Pancreas (tissue), 10 donors: ENCODE results near the gene SLC29A3. TPM values are rescaled to one million over a fixed set of nuclear protein-coding genes. Genes with fewer than 3 reads are reported as not detected.

Source experiments
- ATAC-seq, 4 donors: fragments of 200-7000 bp; cut with Tn5 transposase; one replicate each; pipeline versions ENCODE4 v1.8.0 to v1.9.1; 2020; ENCODE audit warnings: mild to moderate bottlenecking in 4 of 4, moderate library complexity in 4 of 4
- DNase-seq, 6 donors: peaks; one replicate each; pipeline ENCODE4 v3.0.0-alpha.2; 2020
- FAIRE-seq: peaks from 2 replicates; lab custom pipeline; 2012; peaks lifted over from hg19 to GRCh38; lab: Jason Lieb, UNC
- H3K27ac ChIP-seq, 4 donors: fragments of 200-600 bp; sonication (generic); 1 replicate in 3 of 4; 2 replicates in 1 of 4; pipeline versions ENCODE4 v1.5.0 to v1.8.0; 2020
- H3K27me3 ChIP-seq, 4 donors: fragments of 200-600 bp; one replicate each; pipeline ENCODE4 v1.8.0; 2021
- H3K36me3 ChIP-seq, 3 donors: fragments of 200-600 bp; sonication (generic) in 1 of 3; one replicate each; pipeline versions ENCODE4 v1.5.0 to v1.8.0; 2020 to 2021
- H3K4me1 ChIP-seq, 3 donors: fragments of 200-600 bp; one replicate each; pipeline ENCODE4 v1.8.0; 2021
- H3K4me3 ChIP-seq, 4 donors: fragments of 200-600 bp; sonication (generic) in 2 of 4; one replicate each; pipeline versions ENCODE4 v1.5.0 to v1.8.0; 2020 to 2021
- H3K9me3 ChIP-seq, 4 donors: fragments of 200-600 bp; one replicate each; pipeline ENCODE4 v1.8.0; 2021
- WGBS, 2 donors: extraction: QIAGEN DNeasy Blood & Tissue Kit; methylation state at CpG; one replicate each; pipeline ENCODE4 v1.1.7; 2013; 5-methylcytosine and 5-hydroxymethylcytosine counted together
- intact Hi-C, 3 donors: fragments of 100-400 bp; cut with DNase I; formaldehyde crosslinking; loops; one replicate each; pipeline versions ENCODE4 v1.11.1 to v1.14.2; 2022
- polyA plus RNA-seq, 2 donors: library from polyadenylated mRNA; stranded (reverse); fragments of 200-250 nt; gene quantifications; one replicate each; pipeline ENCODE4 v1.2.3, GENCODE V29; 2013
- total RNA-seq, 6 donors: library from RNA; stranded (reverse); fragmentation: NEBNext Ultra II Directional in 4 of 6; extraction: Animal tissue kit (Norgen Biotek cat#: 25700) in 4 of 6; gene quantifications; one replicate each; pipeline versions ENCODE4 v1.2.1 to v1.2.4, GENCODE V29; 2021 to 2023
- TF ChIP-seq, protein P1 (sequence below), 4 donors: fragments of 200-600 bp; sonication (generic) in 3 of 4; IDR thresholded peaks; one replicate each; pipeline versions ENCODE4 v1.5.0 to v1.8.0; 2021; ENCODE audit warnings: antibody characterized with exemption in 4 of 4
- donor health status: healthy with polysubstance abuse.
- donor health status: DM: no; HTN: no; CAD: no; lungs with moderate emphysema.
- donor health status: DM: no; HTN: no; CAD: no.
- donor health status: control.
- donor health status: control.
- donor health status: Bipolar disorder and iron deficiency.
- donor health status: DM: yes; HTN: yes; CAD: no.
- donor health status: DM: no; HTN: no; CAD: no.
- donor health status: DM: no; HTN: no; CAD: no.
- donor health status: DM: yes; HTN: yes; CAD: no.

Gene SLC29A3
- total and polyA plus RNA-seq, 8 donors, result 2.2 to 7.0 (median 3.2) TPM

DNA sequence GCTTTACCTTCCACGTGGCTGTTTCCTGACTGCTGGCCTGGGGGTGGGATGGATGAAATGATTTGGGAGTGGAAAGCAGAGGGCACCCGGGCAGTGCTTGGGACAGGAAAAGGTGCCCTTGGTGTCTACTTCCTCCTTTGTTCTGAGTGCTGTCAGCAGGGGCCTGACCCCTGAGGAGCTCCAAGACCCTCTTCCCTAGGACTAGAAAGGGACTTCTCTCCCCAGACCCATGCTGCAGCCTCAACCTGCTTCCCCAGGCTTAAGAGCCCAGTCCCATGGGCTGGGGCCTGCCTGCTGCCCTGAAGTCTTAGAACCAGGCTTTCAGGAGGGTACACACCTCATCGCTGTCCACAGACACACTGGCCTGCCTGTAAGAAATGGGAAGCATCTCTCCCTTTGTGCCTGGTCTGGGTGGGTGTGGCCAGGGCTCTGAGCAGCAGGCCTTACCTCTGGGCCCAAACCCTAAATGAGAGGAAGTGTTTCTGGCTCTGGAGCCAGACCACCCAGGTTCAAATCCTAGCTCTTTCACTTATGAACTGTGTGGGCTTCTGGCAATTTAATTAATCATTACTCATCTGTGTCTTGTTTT, 90.6 kb downstream of the SLC29A3 start:
- TF ChIP-seq, protein P1, sequence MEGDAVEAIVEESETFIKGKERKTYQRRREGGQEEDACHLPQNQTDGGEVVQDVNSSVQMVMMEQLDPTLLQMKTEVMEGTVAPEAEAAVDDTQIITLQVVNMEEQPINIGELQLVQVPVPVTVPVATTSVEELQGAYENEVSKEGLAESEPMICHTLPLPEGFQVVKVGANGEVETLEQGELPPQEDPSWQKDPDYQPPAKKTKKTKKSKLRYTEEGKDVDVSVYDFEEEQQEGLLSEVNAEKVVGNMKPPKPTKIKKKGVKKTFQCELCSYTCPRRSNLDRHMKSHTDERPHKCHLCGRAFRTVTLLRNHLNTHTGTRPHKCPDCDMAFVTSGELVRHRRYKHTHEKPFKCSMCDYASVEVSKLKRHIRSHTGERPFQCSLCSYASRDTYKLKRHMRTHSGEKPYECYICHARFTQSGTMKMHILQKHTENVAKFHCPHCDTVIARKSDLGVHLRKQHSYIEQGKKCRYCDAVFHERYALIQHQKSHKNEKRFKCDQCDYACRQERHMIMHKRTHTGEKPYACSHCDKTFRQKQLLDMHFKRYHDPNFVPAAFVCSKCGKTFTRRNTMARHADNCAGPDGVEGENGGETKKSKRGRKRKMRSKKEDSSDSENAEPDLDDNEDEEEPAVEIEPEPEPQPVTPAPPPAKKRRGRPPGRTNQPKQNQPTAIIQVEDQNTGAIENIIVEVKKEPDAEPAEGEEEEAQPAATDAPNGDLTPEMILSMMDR (IDR thresholded peaks at IDR 0.05), result no peak
- Histone ChIP-seq H3K9me3 (no peaks in the 10 kb centered on the region), H3K4me1 (no peaks in the 10 kb centered on the region), H3K4me3 (no peak overlapping the region), H3K27me3 (no peaks in the 10 kb centered on the region), H3K36me3 (no peaks in the 10 kb centered on the region), H3K27ac (no peak overlapping the region)
- WGBS, 2 donors, result 71 to 73% methylated on average over 3 of the region's 3 CpGs
- no peak for ATAC-seq
- FAIRE-seq, result no peak
- DNase-seq, result no peak
- intact Hi-C loops, result no loop called here

Other genes starting within 250 kb of the SLC29A3 start
- 1 to 10 TPM; 2.8 to 7.7 (median 4.4) TPM for gene UNC5B, start 106.7 kb upstream of the SLC29A3 start, total RNA-seq
- 1 to 10 TPM; 2.4 to 4.8 TPM for gene UNC5B, start 106.7 kb upstream of the SLC29A3 start, polyA plus RNA-seq
- gene CDH23, start 77.7 kb downstream of the SLC29A3 start, total RNA-seq, result 10 to 100 TPM in 2 of 6 donors, 1 to 10 TPM in 4; 3.4 to 18.7 (median 8.4) TPM
- 10 to 100 TPM; 19.5 to 64.6 TPM for gene CDH23, start 77.7 kb downstream of the SLC29A3 start, polyA plus RNA-seq